Osteoblast (primary cell): Measurements from ENCODE around the gene DOCK11. TPM values are rescaled to one million over a fixed set of nuclear protein-coding genes. Genes with fewer than 3 reads are reported as not detected.

Source experiments
- DNase-seq: peaks from one replicate; pipeline ENCODE4 v3.0.0; 2011; ENCODE audit warnings: low spot score, mixed read lengths; ENCODE audit not compliant: insufficient read length; ENCODE audit errors: missing footprints
- H2AFZ ChIP-seq: 2 replicates; pipeline ENCODE4 v1.6.0; 2011; ENCODE audit warnings: mild to moderate bottlenecking, low read length
- H3K27ac ChIP-seq: 2 replicates; pipeline ENCODE4 v1.5.1; 2011; ENCODE audit warnings: mild to moderate bottlenecking, low read depth, low read length, moderate library complexity
- H3K27me3 ChIP-seq: 2 replicates; pipeline ENCODE4 v1.6.0; 2012; ENCODE audit warnings: mild to moderate bottlenecking, control low read depth, inconsistent platforms, low read length, moderate library complexity; ENCODE audit not compliant: insufficient read depth
- H3K36me3 ChIP-seq: 2 replicates; pipeline ENCODE4 v1.5.1; 2011; ENCODE audit warnings: mild to moderate bottlenecking, low read length, control low read depth, moderate library complexity; ENCODE audit not compliant: insufficient read depth
- H3K4me1 ChIP-seq: 2 replicates; pipeline ENCODE4 v1.5.1; 2011; ENCODE audit warnings: mild to moderate bottlenecking, low read length, control low read depth, moderate library complexity; ENCODE audit not compliant: insufficient read depth
- H3K4me2 ChIP-seq: 2 replicates; pipeline ENCODE4 v1.6.0; 2011; ENCODE audit warnings: mild to moderate bottlenecking, low read length; ENCODE audit not compliant: insufficient read depth
- H3K4me3 ChIP-seq: fragments of 200-600 bp; sonication (generic); 3 replicates; pipeline ENCODE4 v1.5.1; 2012; ENCODE audit warnings: mild to moderate bottlenecking, low read length, inconsistent platforms; ENCODE audit not compliant: insufficient read depth
- H3K79me2 ChIP-seq: 2 replicates; pipeline ENCODE4 v1.6.0; 2012; ENCODE audit warnings: mild to moderate bottlenecking, low read length, control low read depth, inconsistent platforms; ENCODE audit not compliant: insufficient read depth
- H3K9me3 ChIP-seq: 2 replicates; pipeline ENCODE4 v1.5.1; 2011; ENCODE audit warnings: low read depth, low read length, control low read depth
- H4K20me1 ChIP-seq: 2 replicates; pipeline ENCODE4 v1.6.0; 2012; ENCODE audit warnings: mild to moderate bottlenecking, low read length, control low read depth; ENCODE audit not compliant: insufficient read depth
- total RNA-seq: library from RNA; depleted of rRNA; stranded (reverse); fragments of >200 nt; gene quantifications from 2 replicates; pipeline ENCODE4 v1.2.3, GENCODE V29; 2012
- TF ChIP-seq, protein P1 (sequence below): IDR thresholded peaks from 2 replicates; pipeline ENCODE4 v1.5.1; 2011; ENCODE audit warnings: mild to moderate bottlenecking, low read depth, low read length, moderate library complexity; ENCODE audit errors: extremely low read depth

The DOCK11 gene
- total RNA-seq, 1 donor = 26.4 TPM

DNA sequence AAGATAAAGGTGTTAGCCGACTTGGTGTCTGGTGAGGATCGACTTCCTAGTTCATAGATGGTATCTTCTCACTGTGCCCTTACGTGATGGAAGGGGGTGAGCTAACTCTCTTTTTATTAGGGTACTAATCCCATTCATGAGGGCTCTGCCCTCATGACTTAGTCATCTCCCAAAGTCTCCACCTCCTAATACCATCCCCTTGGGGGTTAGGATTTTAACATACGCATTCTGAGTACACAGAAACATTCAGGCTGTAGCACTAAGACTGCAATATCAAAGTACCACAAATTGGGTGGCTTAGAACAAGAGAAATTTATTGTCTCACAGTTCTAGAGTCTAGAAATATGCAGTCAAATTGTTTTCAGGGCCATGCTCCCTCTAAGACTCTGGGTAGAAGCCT is 173.8 kb downstream of the DOCK11 start:
- H3K27me3 ChIP-seq = no peaks in the 10 kb centered on the region
- no peak overlapping the region for H2AFZ ChIP-seq
- TF ChIP-seq, protein P1, sequence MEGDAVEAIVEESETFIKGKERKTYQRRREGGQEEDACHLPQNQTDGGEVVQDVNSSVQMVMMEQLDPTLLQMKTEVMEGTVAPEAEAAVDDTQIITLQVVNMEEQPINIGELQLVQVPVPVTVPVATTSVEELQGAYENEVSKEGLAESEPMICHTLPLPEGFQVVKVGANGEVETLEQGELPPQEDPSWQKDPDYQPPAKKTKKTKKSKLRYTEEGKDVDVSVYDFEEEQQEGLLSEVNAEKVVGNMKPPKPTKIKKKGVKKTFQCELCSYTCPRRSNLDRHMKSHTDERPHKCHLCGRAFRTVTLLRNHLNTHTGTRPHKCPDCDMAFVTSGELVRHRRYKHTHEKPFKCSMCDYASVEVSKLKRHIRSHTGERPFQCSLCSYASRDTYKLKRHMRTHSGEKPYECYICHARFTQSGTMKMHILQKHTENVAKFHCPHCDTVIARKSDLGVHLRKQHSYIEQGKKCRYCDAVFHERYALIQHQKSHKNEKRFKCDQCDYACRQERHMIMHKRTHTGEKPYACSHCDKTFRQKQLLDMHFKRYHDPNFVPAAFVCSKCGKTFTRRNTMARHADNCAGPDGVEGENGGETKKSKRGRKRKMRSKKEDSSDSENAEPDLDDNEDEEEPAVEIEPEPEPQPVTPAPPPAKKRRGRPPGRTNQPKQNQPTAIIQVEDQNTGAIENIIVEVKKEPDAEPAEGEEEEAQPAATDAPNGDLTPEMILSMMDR = no peak
- no peaks in the 10 kb centered on the region for H3K36me3 ChIP-seq
- no peak overlapping the region for H3K4me2 ChIP-seq
- no peaks in the 10 kb centered on the region for H3K4me1 ChIP-seq
- no peaks in the 10 kb centered on the region for H3K9me3 ChIP-seq
- no peaks in the 10 kb centered on the region for H3K79me2 ChIP-seq
- H3K4me3 ChIP-seq = no peak overlapping the region
- no peaks in the 10 kb centered on the region for H4K20me1 ChIP-seq
- no peak for DNase-seq
- no peak overlapping the region for H3K27ac ChIP-seq

DNA sequence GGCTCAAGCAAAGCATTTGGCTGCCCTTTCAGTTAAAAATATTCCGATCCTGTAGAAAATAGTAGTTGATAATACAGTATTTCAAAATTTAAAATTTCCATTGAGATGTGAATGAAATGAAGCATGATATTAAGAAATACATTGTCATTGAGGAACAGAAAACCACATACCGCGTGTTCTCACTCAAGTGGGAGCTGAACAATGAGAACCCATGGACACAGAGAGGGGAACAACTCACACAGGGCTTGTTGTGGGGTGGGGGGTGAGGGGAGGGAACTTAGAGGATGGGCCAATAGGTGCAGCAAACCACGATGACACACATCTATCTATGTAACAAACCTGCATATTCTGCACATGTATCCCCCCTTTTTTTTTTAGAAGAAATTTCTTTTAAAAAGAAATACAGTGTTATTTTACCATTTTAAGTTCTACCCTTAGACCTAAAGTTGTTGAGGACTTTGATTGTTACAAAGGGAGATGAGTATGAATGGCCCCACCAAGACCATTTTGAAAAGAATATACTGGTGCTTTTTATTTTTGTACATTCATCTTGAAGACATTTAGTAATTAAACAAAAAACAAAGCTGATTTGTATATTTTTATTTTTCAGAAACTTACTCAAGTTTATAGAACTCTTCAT is 179.8 kb downstream of the DOCK11 start:
- TF ChIP-seq, protein P1 = no peak
- Histone ChIP-seq H3K4me1 (no peaks in the 10 kb centered on the region), H3K27me3 (no peaks in the 10 kb centered on the region), H3K9me3 (no peaks in the 10 kb centered on the region), H3K79me2 (no peaks in the 10 kb centered on the region), H3K36me3 (no peaks in the 10 kb centered on the region), H2AFZ (no peak overlapping the region), H4K20me1 (no peaks in the 10 kb centered on the region), H3K4me2 (no peak overlapping the region), H3K27ac (no peak overlapping the region), H3K4me3 (no peak overlapping the region)
- DNase-seq = no peak

DNA sequence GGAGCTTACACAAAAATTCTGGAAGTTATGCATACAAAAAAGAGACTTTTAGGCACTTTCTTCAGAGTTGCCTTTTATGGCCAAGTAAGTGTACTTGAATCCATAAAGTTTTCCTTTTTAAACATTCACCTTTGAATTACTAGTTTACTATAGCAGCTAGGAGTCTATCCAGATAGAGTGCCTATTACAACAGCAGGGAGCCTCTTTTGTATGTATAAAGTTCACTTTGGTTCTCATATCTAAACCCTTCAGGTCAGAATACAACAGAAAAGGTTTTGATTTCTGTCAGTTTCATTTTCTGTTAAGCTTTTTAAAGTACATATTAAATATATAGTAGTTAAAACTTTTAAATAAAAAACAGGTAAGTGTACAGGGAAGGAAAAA is 180.3 kb downstream of the DOCK11 start:
- Histone ChIP-seq H4K20me1 (no peaks in the 10 kb centered on the region), H3K4me3 (no peak overlapping the region), H3K4me1 (no peaks in the 10 kb centered on the region), H3K9me3 (no peaks in the 10 kb centered on the region), H3K27ac (no peak overlapping the region), H3K36me3 (no peaks in the 10 kb centered on the region), H3K79me2 (no peaks in the 10 kb centered on the region), H3K27me3 (no peaks in the 10 kb centered on the region), H2AFZ (no peak overlapping the region), H3K4me2 (no peak overlapping the region)
- TF ChIP-seq, protein P1 = no peak
- no peak for DNase-seq

DNA sequence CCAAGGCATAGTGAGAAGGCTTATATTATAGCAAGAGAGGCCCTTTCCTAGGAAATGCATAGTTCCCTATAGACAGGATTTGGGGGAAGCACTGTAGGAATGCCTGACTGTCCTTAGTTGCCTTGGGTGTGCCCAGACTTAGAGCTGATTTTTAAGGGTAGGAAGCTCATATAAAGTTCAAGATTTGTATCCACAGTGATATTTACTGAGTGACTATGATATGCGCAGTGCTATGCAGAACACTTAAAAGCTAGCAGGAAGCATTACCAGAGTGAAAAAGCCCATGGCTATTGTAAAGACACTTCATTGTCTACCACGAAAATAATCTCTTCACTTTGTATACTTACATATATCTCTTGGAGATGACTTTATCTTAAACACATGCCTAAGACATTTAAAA is 181.7 kb downstream of the DOCK11 start:
- Histone ChIP-seq H3K4me3 (no peak overlapping the region), H3K9me3 (no peaks in the 10 kb centered on the region), H3K36me3 (no peaks in the 10 kb centered on the region), H3K4me2 (no peak overlapping the region), H3K27me3 (no peaks in the 10 kb centered on the region), H3K4me1 (no peaks in the 10 kb centered on the region), H3K79me2 (no peaks in the 10 kb centered on the region), H4K20me1 (no peaks in the 10 kb centered on the region), H3K27ac (no peak overlapping the region), H2AFZ (no peak overlapping the region)
- peak; percentile 13 for DNase-seq
- TF ChIP-seq, protein P1 = no peak
